HepG2 (cell line): ENCODE data around the gene ACTN4. TPM values are rescaled to one million over a fixed set of nuclear protein-coding genes. Genes with fewer than 3 reads are reported as not detected.

Source experiments
- ARID3A ChIP-seq: IDR thresholded peaks from 2 replicates; pipeline ENCODE4 v1.6.1; 2012; ENCODE audit warnings: low read depth, low read length, improper control_type of control experiment
- ATF4 ChIP-seq, 2 experiments: fragments of 450-650 bp in 1 of 2; sonication (generic) in 1 of 2; formaldehyde crosslinking; IDR thresholded peaks; 2 replicates each; pipeline versions ENCODE4 v1.5.0 to v1.8.0; 2020 to 2022; ENCODE audit warnings: mild to moderate bottlenecking in 1 of 2, missing genetic modification reagents in 1 of 2
- HMG20B ChIP-seq: conservative IDR thresholded peaks from 2 replicates; pipeline ENCODE4 v1.6.1; 2016; ENCODE audit warnings: missing genetic modification reagents, missing compliant biosample characterization
- IKZF5 ChIP-seq: IDR thresholded peaks from 2 replicates; pipeline ENCODE4 v1.6.1; 2018; ENCODE audit warnings: missing genetic modification reagents, mild to moderate bottlenecking, missing compliant biosample characterization
- KMT2B ChIP-seq: IDR thresholded peaks from 2 replicates; pipeline ENCODE4 v1.6.1; 2016; ENCODE audit warnings: missing genetic modification reagents, missing compliant biosample characterization
- MAZ ChIP-seq, 2 experiments: sonication (generic) in 1 of 2; formaldehyde crosslinking in 1 of 2; IDR thresholded peaks; 2 replicates each; pipeline versions ENCODE4 v1.5.0 to v1.6.1; 2012 to 2020; ENCODE audit warnings: low read depth in 2 of 2, mild to moderate bottlenecking in 2 of 2, borderline replicate concordance in 1 of 2, improper control_type of control experiment in 1 of 2, low read length in 1 of 2, missing genetic modification reagents in 1 of 2, moderate library complexity in 1 of 2
- NFKBIZ ChIP-seq: IDR thresholded peaks from 2 replicates; pipeline ENCODE4 v1.6.1; 2018; ENCODE audit warnings: missing genetic modification reagents, missing compliant biosample characterization
- NR2F6 ChIP-seq, 2 experiments: IDR thresholded peaks; 2 replicates each; pipeline ENCODE4 v1.6.1; 2016; ENCODE audit warnings: antibody characterized with exemption in 1 of 2, mild to moderate bottlenecking in 1 of 2
- PHF8 ChIP-seq: sonication (generic); formaldehyde crosslinking; IDR thresholded peaks from 2 replicates; pipeline ENCODE4 v1.5.0; 2020; ENCODE audit warnings: missing genetic modification reagents
- RARG ChIP-seq: sonication (generic); formaldehyde crosslinking; IDR thresholded peaks from 2 replicates; pipeline ENCODE4 v1.4.0; 2020; ENCODE audit warnings: low read depth, mild to moderate bottlenecking, missing genetic modification reagents
- SP140L ChIP-seq: sonication (generic); formaldehyde crosslinking; IDR thresholded peaks from 2 replicates; pipeline ENCODE4 v1.4.0; 2020; ENCODE audit warnings: missing genetic modification reagents, borderline replicate concordance
- ZBTB39 ChIP-seq: sonication (generic); formaldehyde crosslinking; IDR thresholded peaks from 2 replicates; pipeline ENCODE4 v1.5.0; 2020; ENCODE audit warnings: missing genetic modification reagents
- ZNF230 ChIP-seq: sonication (generic); formaldehyde crosslinking; IDR thresholded peaks from 2 replicates; pipeline ENCODE4 v1.4.0; 2020; ENCODE audit warnings: mild to moderate bottlenecking, missing genetic modification reagents
- ZNF362 ChIP-seq: sonication (generic); formaldehyde crosslinking; IDR thresholded peaks from 2 replicates; pipeline ENCODE4 v1.4.0; 2020; ENCODE audit warnings: missing genetic modification reagents, mild to moderate bottlenecking, borderline replicate concordance
- ZNF543 ChIP-seq: sonication (generic); formaldehyde crosslinking; IDR thresholded peaks from 2 replicates; pipeline ENCODE4 v1.4.0; 2020; ENCODE audit warnings: mild to moderate bottlenecking, missing genetic modification reagents
- ZNF614 ChIP-seq: IDR thresholded peaks from 2 replicates; pipeline ENCODE4 v1.6.1; 2018; ENCODE audit warnings: missing biosample characterization, missing genetic modification reagents, inconsistent platforms, borderline replicate concordance
- ZNF619 ChIP-seq: sonication (generic); formaldehyde crosslinking; IDR thresholded peaks from 2 replicates; pipeline ENCODE4 v1.4.0; 2020; ENCODE audit warnings: mild to moderate bottlenecking, missing genetic modification reagents
- ZNF772 ChIP-seq: sonication (generic); formaldehyde crosslinking; IDR thresholded peaks from 2 replicates; pipeline ENCODE4 v1.5.0; 2020; ENCODE audit warnings: mild to moderate bottlenecking, missing genetic modification reagents
- polyA plus RNA-seq, 8 experiments: library from polyadenylated mRNA; depleted of rRNA in 3 of 8; stranded (reverse) in 7 of 8; unstranded in 1 of 8; fragments of >200 nt; fragmentation: Illumina TruSeq in 4 of 8; extraction: Trizol in 4 of 8; gene quantifications; 2 replicates each; pipeline versions ENCODE4 v1.2.1 to v1.2.3, GENCODE V29; 2011 to 2016; ENCODE audit warnings: low read depth in 4 of 8, missing spikeins in 1 of 8, mixed read lengths in 1 of 8; ENCODE audit not compliant: insufficient read depth in 1 of 8
- total RNA-seq, 5 experiments: library from RNA; depleted of rRNA; stranded (reverse); fragments of >200 nt; fragmentation: Illumina TruSeq; extraction: Trizol; gene quantifications; 2 replicates each; pipeline ENCODE4 v1.2.3, GENCODE V29; 2016; ENCODE audit warnings: low read depth in 1 of 5

ACTN4 gene
- total and polyA plus RNA-seq, 2 of the 13 experiments (the other 11 are each of a cell fraction or from before 2014, with no cell fraction given): 171 to 192 TPM

DNA sequence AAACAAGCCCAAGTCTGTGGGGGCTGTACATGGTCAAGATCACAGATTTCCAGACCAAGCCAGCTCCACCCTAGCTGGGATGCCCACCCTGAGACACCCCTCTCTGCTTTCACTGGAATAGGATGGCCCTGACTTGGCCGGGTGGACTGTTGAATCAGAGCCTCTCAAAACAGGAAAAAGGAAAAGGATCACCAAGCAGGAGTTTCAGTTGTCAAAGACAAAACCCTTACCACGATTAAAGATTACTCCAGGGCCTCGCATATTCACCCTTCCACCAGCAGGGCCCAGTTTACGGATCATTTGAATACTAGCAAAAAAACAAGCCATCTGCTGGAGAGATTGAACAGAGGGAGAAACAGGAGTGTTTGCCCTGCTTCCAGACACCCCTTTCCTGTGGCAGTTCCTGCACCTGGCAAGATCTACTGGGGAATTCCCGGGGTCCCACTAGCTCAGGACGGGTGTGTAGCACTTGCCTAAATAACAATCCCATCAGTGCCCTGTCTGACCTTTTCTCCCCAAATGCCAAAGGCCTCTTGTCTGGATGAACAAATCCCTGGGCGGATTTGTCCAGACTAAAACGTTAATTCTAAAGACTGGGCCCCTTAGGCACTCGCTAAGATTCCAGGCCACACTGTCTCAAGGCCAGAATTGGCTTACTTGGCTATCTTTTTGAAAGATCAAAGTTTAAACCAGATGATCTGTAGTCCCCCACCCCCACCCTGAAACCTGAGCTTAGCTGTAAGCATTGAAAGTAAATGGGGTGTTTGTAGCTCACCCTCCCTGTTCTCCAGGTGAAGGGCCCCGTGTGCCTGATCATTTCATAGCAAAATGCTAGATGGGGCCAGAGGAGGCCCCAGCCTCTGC lies 38.4 kb downstream of the ACTN4 start (continued):
- TF ChIP-seq MAZ (IDR thresholded peaks at IDR 0.05; ENCODE audit: borderline replicate concordance, low read depth, low read length): no peak
- 0 out of 2 replicates have a peak, but pooled peaks have one; percentile 34 for TF ChIP-seq MAZ (CRISPR knock-in tag; IDR thresholded peaks at IDR 0.05; ENCODE audit: low read depth)
- peak; percentile 66 for TF ChIP-seq NR2F6 (IDR thresholded peaks at IDR 0.05)
- 0 out of 2 replicates have a peak, but pooled peaks have one; percentile 24 for TF ChIP-seq NR2F6 (CRISPR knock-in tag; IDR thresholded peaks at IDR 0.05)
- peak; percentile 31; the same call in 1 of the 2 replicates for TF ChIP-seq IKZF5 (CRISPR knock-in tag)
- no peak for TF ChIP-seq RARG (CRISPR knock-in tag)
- TF ChIP-seq PHF8 (CRISPR knock-in tag): peak; percentile 5; the same call in 1 of the 2 replicates
- peak; percentile 53; the same call in 1 of the 2 replicates for TF ChIP-seq ZNF772
- no peak for TF ChIP-seq ZBTB39 (CRISPR knock-in tag)
- no peak for TF ChIP-seq ATF4 (CRISPR knock-in tag; IDR thresholded peaks at IDR 0.05)
- peak; percentile 53; the same call in 1 of the 2 replicates for TF ChIP-seq HMG20B
- peak; percentile 68 for TF ChIP-seq ARID3A
- 0 out of 2 replicates have a peak, but pooled peaks have one; percentile 38 for TF ChIP-seq ZNF614 (CRISPR knock-in tag)
- TF ChIP-seq ZNF230 (CRISPR knock-in tag): 0 out of 2 replicates have a peak, but pooled peaks have one; percentile 29
- TF ChIP-seq ZNF543 (CRISPR knock-in tag): 0 out of 2 replicates have a peak, but pooled peaks have one; percentile 45
- TF ChIP-seq ZNF619: no peak
- no peak for TF ChIP-seq KMT2B (CRISPR knock-in tag)
- no peak for TF ChIP-seq NFKBIZ (CRISPR knock-in tag)
- TF ChIP-seq ZNF362 (CRISPR knock-in tag): peak; percentile 40; the same call in 1 of the 2 replicates
- no peak for TF ChIP-seq SP140L (CRISPR knock-in tag)
